Upper lobe of left lung (tissue), 6 donors: ENCODE measurements around the gene NRXN2. TPM values are rescaled to one million over a fixed set of nuclear protein-coding genes. Genes with fewer than 3 reads are reported as not detected.
A peak's percentile ranks its signal among the peaks of the same experiment; 100 is the strongest.

Source experiments
- ATAC-seq, 2 donors: fragments of 200-7000 bp; cut with Tn5 transposase; one replicate each; pipeline ENCODE4 v1.9.1; 2022; ENCODE audit warnings: mild to moderate bottlenecking in 2 of 2, moderate library complexity in 2 of 2; ENCODE audit not compliant: low FRiP score in 2 of 2
- DNase-seq, 2 donors: peaks; one replicate each; pipeline ENCODE4 v3.0.0-alpha.2; 2019 to 2020
- H3K27ac ChIP-seq, 4 donors: fragments of 200-600 bp; sonication (generic); one replicate each; pipeline ENCODE4 v1.5.1; 2016 to 2019
- H3K27me3 ChIP-seq, 4 donors: fragments of 200-600 bp; sonication (generic); one replicate each; pipeline ENCODE4 v1.5.1; 2017 to 2019
- H3K36me3 ChIP-seq, 4 donors: fragments of 200-600 bp; sonication (generic); one replicate each; pipeline ENCODE4 v1.5.1; 2016 to 2019
- H3K4me1 ChIP-seq, 4 donors: fragments of 200-600 bp; sonication (generic); one replicate each; pipeline ENCODE4 v1.5.1; 2018 to 2019
- H3K4me3 ChIP-seq, 4 donors: fragments of 200-600 bp; sonication (generic); one replicate each; pipeline ENCODE4 v1.5.1; 2017 to 2019; ENCODE audit warnings: mild to moderate bottlenecking in 2 of 4, moderate library complexity in 1 of 4
- H3K9me3 ChIP-seq, 4 donors: fragments of 200-600 bp; sonication (generic); one replicate each; pipeline ENCODE4 v1.5.1; 2018 to 2019
- CTCF ChIP-seq, 6 experiments: fragments of 450-650 bp in 4 of 6; fragments of 200-600 bp in 2 of 6; sonication (generic) in 2 of 6; IDR thresholded peaks; one replicate each; pipeline ENCODE4 v1.5.1; 2016 to 2019; ENCODE audit warnings: antibody characterized with exemption in 6 of 6
- EP300 ChIP-seq, 4 donors: sonication (generic); formaldehyde crosslinking; IDR thresholded peaks; one replicate each; pipeline ENCODE4 v1.5.1; 2017; ENCODE audit warnings: antibody characterized with exemption in 4 of 4, control low read depth in 2 of 4
- POLR2A ChIP-seq, 4 donors: fragments of 450-650 bp; IDR thresholded peaks; one replicate each; pipeline ENCODE4 v1.5.1; 2016 to 2017; ENCODE audit warnings: antibody characterized with exemption in 4 of 4, mild to moderate bottlenecking in 2 of 4
- POLR2AphosphoS5 ChIP-seq, 2 donors: sonication (generic); formaldehyde crosslinking; IDR thresholded peaks; one replicate each; pipeline ENCODE4 v1.5.1; 2017; ENCODE audit warnings: antibody characterized with exemption in 2 of 2
- WGBS, 2 donors: methylation state at CpG; one replicate each; pipeline ENCODE4 v1.1.5; 2017 to 2018; 5-methylcytosine and 5-hydroxymethylcytosine counted together
- total RNA-seq, 6 donors: library from RNA; depleted of rRNA in 4 of 6; stranded (reverse); fragments of >200 nt in 4 of 6; gene quantifications; one replicate each; pipeline versions ENCODE4 v1.1.0 to v1.2.1, GENCODE V29; 2016 to 2021
- donor health status: DM: no; HTN: no; CAD: no; lungs with moderate emphysema.
- donor health status: DM: no; HTN: yes; CAD: no; lungs with severe emphysema.

The NRXN2 gene
- total RNA-seq, 6 donors from 2014 or later = 0.59 to 21.6 (median 2.9) TPM; not detected in 2

GRCh38 chr11:64743591-64744543 is 20.9 kb upstream of the NRXN2 start, which contains the start of gene RASGRP2:
TSS of gene RASGRP2 (minus strand) at chr11:64744142. CDS start at chr11:64742866, 1,276 bp downstream.
- Histone ChIP-seq H3K27ac (peak within 1 kb of the TSS; percentile 83 to 97 (median 92)), H3K27me3 (peaks cover 0 to 9% (median 0%) of the 10 kb centered on the region in 4 donors), H3K9me3 (no peaks in the 10 kb centered on the region), H3K36me3 (peaks cover 0 to 9% (median 3%) of the 10 kb centered on the region in 4 donors), H3K4me1 (peaks cover 28 to 58% (median 43%) of the 10 kb centered on the region in 4 donors), H3K4me3 (peak within 1 kb of the TSS; percentile 56 to 64 (median 58))
- TF ChIP-seq POLR2AphosphoS5 (IDR thresholded peaks at IDR 0.05) (peak; percentile 40 to 46), CTCF (IDR thresholded peaks at IDR 0.05) (peak; percentile 69 to 94 (median 84)), EP300 (IDR thresholded peaks at IDR 0.05) (no peak), POLR2A (IDR thresholded peaks at IDR 0.05) (peak in 1 of 4 donors; percentile 28)
- DNase-seq (peak; percentile 90 to 96), ATAC-seq (peak; percentile 59 to 70)
- WGBS, 2 donors = 1 to 2% methylated on average over 9 to 46 of the region's 57 CpGs

- TF ChIP-seq EP300 (IDR thresholded peaks at IDR 0.05) = no peak
- peak; percentile 48 to 67 for TF ChIP-seq POLR2AphosphoS5 (IDR thresholded peaks at IDR 0.05)
- TF ChIP-seq POLR2A (IDR thresholded peaks at IDR 0.05) = no peak
- TF ChIP-seq CTCF (IDR thresholded peaks at IDR 0.05) = peak; percentile 88 to 96 (median 92)
- WGBS, 2 donors = 0 to 1% methylated on average over 3 to 22 of the region's 58 CpGs
- Histone ChIP-seq H3K4me3 (peak overlapping the region; percentile 56 to 64 (median 58)), H3K27me3 (peaks cover 0 to 9% (median 0%) of the 10 kb centered on the region in 4 donors), H3K9me3 (no peaks in the 10 kb centered on the region), H3K36me3 (peaks cover 0 to 9% (median 5%) of the 10 kb centered on the region in 4 donors), H3K27ac (peak overlapping the region; percentile 83 to 97 (median 92)), H3K4me1 (peaks cover 28 to 58% (median 43%) of the 10 kb centered on the region in 4 donors)
- ATAC-seq (peak; percentile 76 to 82), DNase-seq (peak; percentile 87 to 97)
Observed at GRCh38 chr11:64742889-64743590, 20.0 kb upstream of the NRXN2 start.

GRCh38 chr11:64742087-64742888 is 19.3 kb upstream of the NRXN2 start:
- DNase-seq (peak in 1 of 2 donors; percentile 37), ATAC-seq (peak in 1 of 2 donors; percentile 3)
- peaks cover 0 to 9% (median 0%) of the 10 kb centered on the region in 4 donors for H3K27me3 ChIP-seq
- WGBS, 2 donors = 7% methylated on average over 41 of the region's 54 CpGs; no CpG with 5 or more reads in 1 of the 2 donors
- H3K4me3 ChIP-seq = peak overlapping the region; percentile 56 to 64 (median 58)
- peaks cover 0 to 10% (median 5%) of the 10 kb centered on the region in 4 donors for H3K36me3 ChIP-seq
- H3K4me1 ChIP-seq = peaks cover 28 to 58% (median 43%) of the 10 kb centered on the region in 4 donors
- H3K27ac ChIP-seq = peak overlapping the region; percentile 83 to 97 (median 92)
- TF ChIP-seq POLR2A (IDR thresholded peaks at IDR 0.05) (no peak), POLR2AphosphoS5 (IDR thresholded peaks at IDR 0.05) (no peak), EP300 (IDR thresholded peaks at IDR 0.05) (no peak), CTCF (IDR thresholded peaks at IDR 0.05) (no peak)
- no peaks in the 10 kb centered on the region for H3K9me3 ChIP-seq
